HEK293 (cell line): ENCODE measurements around the gene AGO3.
A peak's percentile ranks its signal among the peaks of the same experiment; 100 is the strongest.

Experiments used
- CTCF ChIA-PET: fragments of 350-600 bp; formaldehyde crosslinking; extraction: SDS; loops from one replicate; lab custom pipeline; 2021; ENCODE audit warnings: antibody characterized with exemption; lab: Yijun Ruan, JAX
- POLR2A ChIA-PET: fragments of 300-600 bp; formaldehyde crosslinking; extraction: SDS; loops from one replicate; lab custom pipeline; 2020; ENCODE audit warnings: antibody characterized with exemption, inconsistent platforms; lab: Yijun Ruan, JAX
- H3K27ac ChIP-seq: fragments of 200-500 bp; sonication (Bioruptor generic); 2 replicates; pipeline ENCODE4 v1.5.1; 2014; ENCODE audit warnings: low read depth, low read length, control low read depth, inconsistent platforms; ENCODE audit errors: extremely low read depth
- H3K36me3 ChIP-seq, 2 experiments: fragments of 200-500 bp in 1 of 2; sonication (Bioruptor generic) in 1 of 2; 1 replicate in 1 of 2; 2 replicates in 1 of 2; pipeline ENCODE4 v1.5.1; 2014 to 2017; ENCODE audit warnings: inconsistent platforms in 2 of 2, low read length in 2 of 2; ENCODE audit not compliant: control insufficient read depth in 2 of 2, insufficient read depth in 1 of 2
- H3K4me1 ChIP-seq: fragments of 200-500 bp; sonication (Bioruptor generic); 2 replicates; pipeline ENCODE4 v1.5.1; 2014; ENCODE audit warnings: mild to moderate bottlenecking, low read length, inconsistent platforms; ENCODE audit not compliant: control insufficient read depth, insufficient read depth
- H3K4me3 ChIP-seq: 2 replicates; pipeline ENCODE4 v1.5.1; 2011; ENCODE audit warnings: low read depth, mild to moderate bottlenecking, control low read depth, low read length, moderate library complexity
- H3K9me3 ChIP-seq: fragments of 200-500 bp; sonication (Bioruptor generic); 2 replicates; pipeline ENCODE4 v1.5.1; 2014; ENCODE audit warnings: low read depth, low read length, inconsistent platforms; ENCODE audit not compliant: control insufficient read depth, insufficient read depth
- ATF2 ChIP-seq: fragments of 450-650 bp; formaldehyde crosslinking; IDR thresholded peaks from 2 replicates; pipeline ENCODE4 v1.5.1; 2016; ENCODE audit warnings: missing biosample characterization, missing genetic modification characterization, low read depth
- EGR2 ChIP-seq: fragments of 450-650 bp; formaldehyde crosslinking; IDR thresholded peaks from 2 replicates; pipeline ENCODE4 v1.5.1; 2016; ENCODE audit warnings: low read depth, missing biosample characterization, missing genetic modification characterization
- GLIS1 ChIP-seq: fragments of 450-650 bp; formaldehyde crosslinking; IDR thresholded peaks from 2 replicates; pipeline ENCODE4 v1.5.1; 2016; ENCODE audit warnings: missing biosample characterization, missing genetic modification characterization
- HOXC10 ChIP-seq: sonication (generic); formaldehyde crosslinking; IDR thresholded peaks from 2 replicates; pipeline ENCODE4 v1.8.1; 2023; ENCODE audit warnings: mild to moderate bottlenecking, missing genetic modification reagents
- KLF16 ChIP-seq: fragments of 450-650 bp; formaldehyde crosslinking; IDR thresholded peaks from 2 replicates; pipeline ENCODE4 v1.5.1; 2017; ENCODE audit warnings: missing biosample characterization, missing genetic modification characterization
- OSR2 ChIP-seq: fragments of 450-650 bp; formaldehyde crosslinking; IDR thresholded peaks from 2 replicates; pipeline ENCODE4 v1.5.1; 2016; ENCODE audit warnings: missing biosample characterization, missing genetic modification characterization
- REST ChIP-seq: fragments of 450-650 bp; formaldehyde crosslinking; IDR thresholded peaks from 2 replicates; pipeline ENCODE4 v1.5.1; 2016; ENCODE audit warnings: missing biosample characterization, missing genetic modification characterization
- SETDB1 ChIP-seq: IDR thresholded peaks from one replicate; pipeline ENCODE4 v1.6.1; 2017; ENCODE audit warnings: mild to moderate bottlenecking, low read length, moderate library complexity, mixed read lengths; ENCODE audit not compliant: insufficient read length
- SP3 ChIP-seq: fragments of 450-650 bp; formaldehyde crosslinking; IDR thresholded peaks from 2 replicates; pipeline ENCODE4 v1.5.1; 2016; ENCODE audit warnings: missing biosample characterization, missing genetic modification characterization
- ZBTB11 ChIP-seq: fragments of 450-650 bp; formaldehyde crosslinking; conservative IDR thresholded peaks from 2 replicates; pipeline ENCODE4 v1.5.1; 2016; ENCODE audit warnings: low read depth, missing biosample characterization, missing genetic modification characterization
- ZBTB20 ChIP-seq: fragments of 450-650 bp; formaldehyde crosslinking; IDR thresholded peaks from 2 replicates; pipeline ENCODE4 v1.5.1; 2016; ENCODE audit warnings: missing biosample characterization, missing genetic modification characterization
- ZFHX2 ChIP-seq: fragments of 450-650 bp; formaldehyde crosslinking; conservative IDR thresholded peaks from 2 replicates; pipeline ENCODE4 v1.5.1; 2016; ENCODE audit warnings: missing biosample characterization, missing genetic modification characterization
- ZNF132 ChIP-seq: fragments of 450-650 bp; formaldehyde crosslinking; IDR thresholded peaks from 2 replicates; pipeline ENCODE4 v1.5.1; 2017; ENCODE audit warnings: missing biosample characterization, missing genetic modification characterization, borderline replicate concordance
- ZNF140 ChIP-seq: fragments of 450-650 bp; formaldehyde crosslinking; IDR thresholded peaks from 2 replicates; pipeline ENCODE4 v1.5.1; 2016; ENCODE audit warnings: missing biosample characterization, missing genetic modification characterization
- ZNF2 ChIP-seq: fragments of 450-650 bp; formaldehyde crosslinking; IDR thresholded peaks from 2 replicates; pipeline ENCODE4 v1.5.1; 2016; ENCODE audit warnings: missing biosample characterization, missing genetic modification characterization
- ZNF292 ChIP-seq: fragments of 450-650 bp; formaldehyde crosslinking; IDR thresholded peaks from 2 replicates; pipeline ENCODE4 v1.5.1; 2016; ENCODE audit warnings: low read depth, missing biosample characterization, missing genetic modification characterization, borderline replicate concordance
- ZNF335 ChIP-seq: fragments of 450-650 bp; formaldehyde crosslinking; conservative IDR thresholded peaks from 2 replicates; pipeline ENCODE4 v1.5.1; 2016; ENCODE audit warnings: missing biosample characterization, missing genetic modification characterization
- ZNF366 ChIP-seq: fragments of 450-650 bp; formaldehyde crosslinking; conservative IDR thresholded peaks from 2 replicates; pipeline ENCODE4 v1.5.1; 2016; ENCODE audit warnings: missing biosample characterization, missing genetic modification characterization
- ZNF391 ChIP-seq: fragments of 450-650 bp; formaldehyde crosslinking; IDR thresholded peaks from 2 replicates; pipeline ENCODE4 v1.5.1; 2016; ENCODE audit warnings: low read depth, missing biosample characterization, missing genetic modification characterization, borderline replicate concordance
- ZNF449 ChIP-seq: fragments of 450-650 bp; formaldehyde crosslinking; IDR thresholded peaks from 2 replicates; pipeline ENCODE4 v1.5.1; 2017; ENCODE audit warnings: missing biosample characterization, mild to moderate bottlenecking, missing genetic modification characterization, moderate library complexity
- ZNF473 ChIP-seq: fragments of 450-650 bp; formaldehyde crosslinking; IDR thresholded peaks from 2 replicates; pipeline ENCODE4 v1.5.1; 2017; ENCODE audit warnings: missing biosample characterization, missing genetic modification characterization
- ZNF521 ChIP-seq: fragments of 450-650 bp; formaldehyde crosslinking; IDR thresholded peaks from 2 replicates; pipeline ENCODE4 v1.5.1; 2017; ENCODE audit warnings: missing biosample characterization, mild to moderate bottlenecking, missing genetic modification characterization
- ZNF548 ChIP-seq: fragments of 450-650 bp; formaldehyde crosslinking; IDR thresholded peaks from 2 replicates; pipeline ENCODE4 v1.5.1; 2016; ENCODE audit warnings: missing biosample characterization, missing genetic modification characterization
- ZNF596 ChIP-seq: fragments of 450-650 bp; IDR thresholded peaks from 2 replicates; pipeline ENCODE4 v1.5.0; 2018; ENCODE audit warnings: missing biosample characterization, mild to moderate bottlenecking, missing genetic modification characterization, moderate library complexity
- ZNF654 ChIP-seq: fragments of 450-650 bp; formaldehyde crosslinking; IDR thresholded peaks from 2 replicates; pipeline ENCODE4 v1.5.1; 2016; ENCODE audit warnings: low read depth, missing biosample characterization, missing genetic modification characterization
- ZNF660 ChIP-seq: fragments of 450-650 bp; IDR thresholded peaks from 2 replicates; pipeline ENCODE4 v1.5.1; 2018; ENCODE audit warnings: missing biosample characterization, mild to moderate bottlenecking, missing genetic modification characterization
- ZNF677 ChIP-seq: fragments of 450-650 bp; IDR thresholded peaks from 2 replicates; pipeline ENCODE4 v1.5.0; 2018; ENCODE audit warnings: missing biosample characterization, mild to moderate bottlenecking, missing genetic modification characterization, moderate library complexity

The AGO3 gene

GRCh38 chr1:35882945-35883634 is 47.8 kb upstream of the AGO3 start, which contains the start of gene AGO1 (continued):
- TF ChIP-seq ZBTB11 (tag by site-specific recombination) (peak; percentile 53; the same call in 1 of the 2 replicates), OSR2 (tag by site-specific recombination) (no peak), ZNF660 (tag by site-specific recombination) (peak; percentile 79), ZNF473 (tag by site-specific recombination) (no peak), ZNF140 (no peak), ZNF654 (no peak), ZNF132 (tag by site-specific recombination) (no peak), KLF16 (tag by site-specific recombination) (peak; percentile 89), ZNF335 (tag by site-specific recombination) (no peak), ZNF596 (tag by site-specific recombination) (peak; percentile 43; the same call in 1 of the 2 replicates), ZNF449 (tag by site-specific recombination) (no peak), REST (tag by site-specific recombination) (0 out of 2 replicates have a peak, but pooled peaks have one; percentile 30), ZNF677 (tag by site-specific recombination) (no peak), ZBTB20 (tag by site-specific recombination) (peak; percentile 16; the same call in 1 of the 2 replicates)
- TF ChIP-seq, all 188 proteins: peak for 44

GRCh38 chr1:35883635-35884101 is 47.2 kb upstream of the AGO3 start:
- peaks cover 0 to 9% of the 10 kb centered on the region in 2 experiments; a peak in 1 of 3 replicates for H3K36me3 ChIP-seq
- ChIA-PET POLR2A (interaction anchor here (0.7 to 1.8 kb wide), 5 partner anchors 10 to 47 kb away, joined by 3 to 13 read pairs (median 4); partner anchors contain the start of gene AGO3), CTCF (interaction anchor here (0.6 to 2.2 kb wide), 18 partner anchors 10 to 437 kb away, joined by 3 to 15 read pairs (median 3); no protein-coding TSS in a partner anchor)
- H3K27ac ChIP-seq, result peak overlapping the region; percentile 80; the same call in 1 of the 2 replicates
- H3K4me3 ChIP-seq, result peak overlapping the region; percentile 90
- peaks cover 20% of the 10 kb centered on the region for H3K4me1 ChIP-seq
- no peaks in the 10 kb centered on the region for H3K9me3 ChIP-seq
- TF ChIP-seq EGR2 (tag by site-specific recombination), result peak; percentile 86
- TF ChIP-seq ATF2, result no peak
- no peak for TF ChIP-seq ZNF473 (tag by site-specific recombination)
- peak; percentile 74 for TF ChIP-seq GLIS1
- peak; percentile 95 for TF ChIP-seq SP3
- no peak for TF ChIP-seq ZNF366 (tag by site-specific recombination)
- TF ChIP-seq ZFHX2 (tag by site-specific recombination), result peak; percentile 79
- no peak for TF ChIP-seq ZNF391
- no peak for TF ChIP-seq ZNF548
- no peak for TF ChIP-seq ZNF660 (tag by site-specific recombination)
- peak; percentile 30; the same call in 1 of the 2 replicates for TF ChIP-seq ZNF2 (tag by site-specific recombination)
- TF ChIP-seq HOXC10, result no peak
- no peak for TF ChIP-seq SETDB1
- no peak for TF ChIP-seq ZNF292
- no peak for TF ChIP-seq ZNF521 (tag by site-specific recombination)
